T-helper 1 cell treated with Interleukin-12 subunit alpha and Interleukin-12 subunit beta and Interleukin-4 antibody, amounts not matched to agents 30 ng/mL and 1 ng/mL, for 36 hours (primary cell): ENCODE results near the gene C21orf58. TPM values are rescaled to one million over a fixed set of nuclear protein-coding genes. Genes with fewer than 3 reads are reported as not detected.

Source experiments
- intact Hi-C: fragments of 100-400 bp; cut with micrococcal nuclease; formaldehyde crosslinking; loops from one replicate; pipeline ENCODE4 v1.15.1; 2024
- total RNA-seq: library from RNA; stranded (reverse); gene quantifications from 2 replicates; pipeline ENCODE4 v1.2.3, GENCODE V29; 2022

C21orf58 gene
- total RNA-seq, 1 donor from 2014 or later: 29.3 TPM

DNA sequence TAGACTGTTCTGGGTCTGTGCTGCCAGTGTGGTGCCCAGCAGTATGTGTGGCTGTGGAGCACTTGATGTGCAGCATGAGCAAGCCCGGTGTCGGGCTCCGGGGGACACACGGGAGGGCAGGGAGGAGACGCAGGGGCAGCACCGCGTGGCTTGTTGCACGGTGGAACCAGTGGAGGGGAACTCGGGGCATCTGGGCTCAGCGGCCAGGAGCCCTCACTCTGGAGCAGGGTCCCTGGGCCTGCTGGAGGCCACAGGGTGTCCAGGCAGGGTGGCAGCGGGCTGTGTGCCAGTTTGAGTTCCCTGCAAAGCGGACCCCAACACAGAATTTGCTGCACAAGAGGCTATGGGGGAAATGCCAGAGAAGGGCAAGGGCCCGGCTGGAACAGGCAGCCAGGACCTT, 30.8 kb upstream of the C21orf58 start:
- intact Hi-C loops: no loop called here

- intact Hi-C loops: no loop called here
Measured at GRCh38 chr21:46354046-46354445, 30.4 kb upstream of the C21orf58 start.

GRCh38 chr21:46352913-46353312, 29.2 kb upstream of the C21orf58 start:
- intact Hi-C loops: no loop called here

- intact Hi-C loops: no loop called here
Measured at GRCh38 chr21:46352164-46352515, 28.5 kb upstream of the C21orf58 start.

- intact Hi-C loops: no loop called here
Measured at GRCh38 chr21:46351476-46352163, 27.9 kb upstream of the C21orf58 start.

DNA sequence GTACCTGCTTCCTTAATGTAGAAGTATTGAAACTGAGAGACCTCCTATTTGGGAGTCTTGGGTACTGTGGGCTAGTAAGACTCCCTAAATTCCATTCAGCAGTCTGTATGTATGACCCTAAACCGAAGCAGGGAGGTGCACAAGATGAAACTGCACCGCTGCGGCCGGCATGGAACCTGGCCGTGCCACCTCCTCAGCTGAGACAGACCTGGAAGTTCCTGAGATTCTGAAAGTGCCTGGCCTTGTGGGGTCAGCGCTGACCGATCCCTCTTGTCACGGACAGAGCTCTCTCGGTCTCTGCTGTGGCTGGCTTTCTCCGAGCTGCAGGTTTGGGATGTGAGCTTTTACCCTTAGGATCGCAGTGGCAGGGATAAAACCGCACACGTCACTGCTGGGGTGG, 27.3 kb upstream of the C21orf58 start:
- intact Hi-C loops: no loop called here

- intact Hi-C loops: no loop called here
Measured at GRCh38 chr21:46350571-46350970, 26.9 kb upstream of the C21orf58 start.

DNA sequence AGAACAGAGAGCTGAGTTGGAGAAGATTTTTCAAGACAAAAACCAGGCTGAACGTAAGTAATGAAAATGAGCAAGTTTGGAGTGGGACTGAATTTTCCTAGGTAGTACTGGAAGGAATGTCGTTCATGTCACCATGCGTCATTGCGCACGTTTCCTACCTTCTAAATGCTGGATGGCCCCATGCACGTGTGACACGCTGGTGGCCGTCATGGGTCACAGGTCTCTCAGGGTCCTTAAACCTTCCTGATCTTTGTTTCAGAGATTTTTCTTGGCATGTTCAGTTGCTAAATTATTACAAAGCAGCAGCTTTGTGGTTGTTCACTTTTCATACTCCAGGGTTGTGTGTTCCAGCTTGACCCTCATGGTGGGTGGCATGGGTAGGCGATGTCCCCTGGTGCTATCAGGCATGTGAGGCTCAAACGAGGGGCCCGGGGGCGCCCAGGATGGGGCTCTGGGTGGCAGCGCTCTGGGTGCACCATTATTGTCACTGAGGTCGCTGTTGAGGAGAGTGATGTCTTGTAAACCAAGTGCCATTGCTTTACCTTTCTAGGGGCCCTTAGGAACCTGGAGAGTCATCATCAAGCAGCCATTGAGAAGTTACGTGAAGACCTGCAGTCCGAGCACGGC, 25.6 kb upstream of the C21orf58 start:
- intact Hi-C loops: no loop called here

GRCh38 chr21:46347791-46348381, 24.2 kb upstream of the C21orf58 start:
- intact Hi-C loops: no loop called here

DNA sequence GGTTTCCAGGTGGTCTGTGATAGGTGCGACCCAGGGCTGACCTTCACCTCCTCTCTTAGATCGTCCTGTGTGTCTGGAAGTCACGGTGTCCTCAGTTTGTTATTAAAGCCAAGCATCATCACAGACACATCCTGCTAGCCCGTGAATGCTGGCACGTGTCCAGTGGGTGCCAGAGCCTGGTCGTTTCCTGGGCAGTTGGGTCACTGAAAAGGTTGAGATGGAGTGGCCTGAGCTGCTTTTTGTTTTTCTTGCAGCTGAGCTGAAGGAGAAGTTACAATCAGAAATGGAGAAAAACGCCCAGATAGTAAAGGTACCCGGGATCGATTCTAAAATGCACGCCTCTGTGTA, 23.5 kb upstream of the C21orf58 start:
- intact Hi-C loops: no loop called here

DNA sequence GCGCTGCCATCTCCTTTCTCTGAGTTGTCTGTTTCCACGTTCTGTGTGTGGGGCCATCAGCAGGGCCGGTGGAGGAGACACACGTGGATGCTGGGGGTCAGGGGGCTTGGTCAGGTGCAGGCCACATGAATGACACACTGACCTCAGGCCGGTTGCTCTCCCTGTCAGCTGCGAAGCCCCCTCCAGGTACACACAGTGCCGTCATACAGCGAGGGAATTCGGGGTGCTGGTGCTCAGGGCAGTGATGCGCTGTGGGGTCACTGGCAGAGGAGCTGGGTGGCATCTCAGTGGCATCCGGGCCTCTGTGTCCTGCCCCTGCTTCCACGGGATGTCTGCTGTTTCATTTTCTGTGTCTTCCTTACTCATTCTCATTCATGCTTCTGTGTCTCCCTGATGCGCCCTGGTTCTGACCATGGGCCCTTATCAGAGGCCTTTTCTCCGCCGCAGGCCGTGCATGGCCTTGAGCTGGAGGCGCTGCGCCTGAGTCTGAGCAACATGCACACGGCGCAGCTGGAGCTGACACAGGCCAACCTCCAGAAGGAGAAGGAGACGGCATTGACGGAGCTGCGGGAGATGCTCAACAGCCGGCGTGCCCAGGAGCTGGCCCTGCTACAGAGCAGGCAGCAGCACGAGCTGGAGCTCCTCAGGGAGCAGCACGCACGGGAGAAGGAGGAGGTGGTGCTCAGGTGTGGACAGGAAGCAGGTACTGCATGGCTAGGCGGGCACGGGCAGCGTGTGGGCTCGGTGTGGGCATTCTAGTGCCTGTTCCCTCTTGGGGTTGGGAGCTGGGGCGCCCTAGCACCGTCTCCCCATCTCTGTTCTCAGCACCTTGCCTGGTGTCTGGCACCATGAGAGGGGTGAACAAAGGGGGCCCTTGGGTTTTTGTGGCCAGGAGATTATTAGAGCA, 22.9 kb upstream of the C21orf58 start:
- intact Hi-C loops: no loop called here

GRCh38 chr21:46345861-46346260, 22.2 kb upstream of the C21orf58 start:
- intact Hi-C loops: no loop called here

- intact Hi-C loops: no loop called here
Measured at GRCh38 chr21:46344219-46344915, 20.7 kb upstream of the C21orf58 start.

GRCh38 chr21:46340998-46341397, 17.3 kb upstream of the C21orf58 start:
- intact Hi-C loops: no loop called here

DNA sequence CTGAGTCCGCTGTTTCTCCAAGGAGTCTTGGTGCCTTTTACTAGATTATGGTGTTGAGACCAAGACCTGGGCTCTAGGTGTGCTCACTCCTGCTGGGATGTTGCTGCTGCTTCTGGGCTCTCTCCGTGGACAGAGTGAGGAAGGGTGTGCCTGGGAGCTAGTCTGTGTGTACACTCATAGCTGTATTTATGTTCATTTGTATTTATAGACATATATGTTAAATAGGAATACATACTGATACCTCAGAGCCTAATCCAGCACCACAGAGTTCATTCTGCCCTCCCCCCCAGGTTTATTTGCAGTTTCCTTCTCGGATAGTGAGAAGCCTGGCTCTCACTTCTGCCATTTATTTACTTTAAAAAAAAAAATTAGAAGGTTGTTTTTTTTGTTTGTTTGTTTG, 12.9 kb upstream of the C21orf58 start:
- intact Hi-C loops: no loop called here

- intact Hi-C loops: no loop called here
Measured at GRCh38 chr21:46334351-46335140, 10.9 kb upstream of the C21orf58 start.

GRCh38 chr21:46329796-46330195, 6.1 kb upstream of the C21orf58 start:
- intact Hi-C loops: no loop called here

- intact Hi-C loops: no loop called here
Measured at GRCh38 chr21:46328151-46328550, 4.5 kb upstream of the C21orf58 start.

GRCh38 chr21:46327711-46328110, 4.0 kb upstream of the C21orf58 start:
- intact Hi-C loops: no loop called here

- intact Hi-C loops: no loop called here
Measured at GRCh38 chr21:46326110-46326703, 2.5 kb upstream of the C21orf58 start.
